B cell (primary cell): ENCODE results near the gene SURF6. TPM values are rescaled to one million over a fixed set of nuclear protein-coding genes. Genes with fewer than 3 reads are reported as not detected.

ENCODE experiments used
- ATAC-seq: fragments of 200-7000 bp; cut with Tn5 transposase; one replicate; pipeline ENCODE4 v1.10.0; 2021; ENCODE audit warnings: low read depth, mild to moderate bottlenecking, moderate number of reproducible peaks, moderate library complexity
- CTCF ChIA-PET: fragments of 350-600 bp; sonication (Branson Sonifier 250); formaldehyde crosslinking; loops from one replicate; lab custom pipeline; 2021; ENCODE audit warnings: antibody characterized with exemption, inconsistent platforms; lab: Charles Lee
- POLR2A ChIA-PET: fragments of 350-600 bp; sonication (Branson Sonifier 250); formaldehyde crosslinking; loops from one replicate; lab custom pipeline; 2021; ENCODE audit warnings: antibody characterized with exemption; lab: Charles Lee
- DNase-seq: peaks from one replicate; pipeline ENCODE4 v3.0.0; 2013
- H2AFZ ChIP-seq: 2 replicates; pipeline ENCODE4 v1.6.1; 2012; ENCODE audit warnings: mild to moderate bottlenecking, low read depth, low read length; ENCODE audit not compliant: insufficient read depth, poor library complexity, severe bottlenecking
- H3K27ac ChIP-seq, 2 donors: 1 replicate in 1 of 2; 2 replicates in 1 of 2; pipeline ENCODE4 v1.5.1; 2012 to 2013; ENCODE audit warnings: low read length in 2 of 2, mild to moderate bottlenecking in 2 of 2, moderate library complexity in 1 of 2
- H3K27me3 ChIP-seq, 4 experiments: fragments of 200-600 bp in 1 of 4; sonication (generic) in 1 of 4; replicated peaks in 1 of 4; 1 replicate in 2 of 4; 2 replicates in 2 of 4; pipeline versions ENCODE4 v1.6.1 to v1.7.0; 2013 to 2016; ENCODE audit warnings: low read length in 3 of 4, mild to moderate bottlenecking in 2 of 4, mixed read lengths in 1 of 4, moderate library complexity in 1 of 4; ENCODE audit not compliant: insufficient read depth in 4 of 4, control insufficient read depth in 3 of 4; ENCODE audit errors: control extremely low read depth in 1 of 4
- H3K36me3 ChIP-seq, 2 experiments: replicated peaks in 1 of 2; 1 replicate in 1 of 2; 2 replicates in 1 of 2; pipeline versions ENCODE4 v1.6.1 to v1.7.1; 2013; ENCODE audit warnings: low read length in 1 of 2; ENCODE audit not compliant: insufficient read depth in 2 of 2, control insufficient read depth in 1 of 2; ENCODE audit errors: control extremely low read depth in 1 of 2, extremely low read depth in 1 of 2
- H3K4me1 ChIP-seq, 2 donors: fragments of 200-600 bp in 1 of 2; sonication (generic) in 1 of 2; 1 replicate in 1 of 2; 2 replicates in 1 of 2; pipeline versions ENCODE4 v1.5.1 to v1.6.1; 2013 to 2017; ENCODE audit warnings: low read length in 2 of 2; ENCODE audit not compliant: control insufficient read depth in 2 of 2, insufficient read depth in 2 of 2
- H3K4me2 ChIP-seq: replicated peaks from 2 replicates; pipeline ENCODE3; 2012; ENCODE audit warnings: mild to moderate bottlenecking, low read depth, low read length; ENCODE audit not compliant: poor library complexity, severe bottlenecking
- H3K4me3 ChIP-seq, 5 experiments: fragments of 200-600 bp in 1 of 5; sonication (generic) in 1 of 5; 1 replicate in 3 of 5; 2 replicates in 2 of 5; pipeline versions ENCODE4 v1.5.1 to v1.7.0; 2011 to 2016; ENCODE audit warnings: low read length in 4 of 5, mild to moderate bottlenecking in 4 of 5, low read depth in 2 of 5, control low read depth in 1 of 5, moderate library complexity in 1 of 5; ENCODE audit not compliant: insufficient read depth in 1 of 5; ENCODE audit errors: control extremely low read depth in 1 of 5, extremely low read depth in 1 of 5
- H3K79me2 ChIP-seq: fragments of 200-600 bp; sonication (generic); one replicate; pipeline ENCODE4 v1.6.0; 2016; ENCODE audit warnings: low read length; ENCODE audit not compliant: control insufficient read depth, insufficient read depth
- H3K9ac ChIP-seq: fragments of 200-600 bp; sonication (generic); 2 replicates; pipeline ENCODE4 v1.6.1; 2017; ENCODE audit warnings: mild to moderate bottlenecking, low read length, moderate library complexity
- H3K9me3 ChIP-seq, 3 donors: one replicate each; pipeline versions ENCODE4 v1.6.1 to v1.7.1; 2013; ENCODE audit warnings: low read length in 2 of 3; ENCODE audit not compliant: control insufficient read depth in 2 of 3, insufficient read depth in 1 of 3; ENCODE audit errors: control extremely low read depth in 1 of 3
- H4K20me1 ChIP-seq: 2 replicates; pipeline ENCODE4 v1.6.0; 2012; ENCODE audit warnings: mild to moderate bottlenecking, low read length; ENCODE audit not compliant: insufficient read depth, control insufficient read depth, poor library complexity, severe bottlenecking
- H3K27ac Mint-ChIP-seq: one replicate; pipeline ENCODE4 v1.8.0; 2021; ENCODE audit warnings: mixed read lengths
- H3K27me3 Mint-ChIP-seq: one replicate; pipeline ENCODE4 v1.8.0; 2021; ENCODE audit warnings: mixed read lengths
- H3K4me1 Mint-ChIP-seq: one replicate; pipeline ENCODE4 v1.8.0; 2021; ENCODE audit warnings: mixed read lengths
- H3K4me3 Mint-ChIP-seq: one replicate; pipeline ENCODE4 v1.8.0; 2021; ENCODE audit warnings: mixed read lengths
- H3K9me3 Mint-ChIP-seq: one replicate; pipeline ENCODE4 v1.8.0; 2022; ENCODE audit warnings: mixed read lengths; ENCODE audit not compliant: insufficient read depth
- EZH2 ChIP-seq: IDR thresholded peaks from 2 replicates; pipeline ENCODE4 v1.6.1; 2012; ENCODE audit warnings: borderline replicate concordance, low read depth, mild to moderate bottlenecking, moderate library complexity, low read length; ENCODE audit not compliant: insufficient read depth, poor library complexity, severe bottlenecking
- WGBS: methylation state at CpG from one replicate; pipeline ENCODE4 v1.1.5; 2013; ENCODE audit warnings: missing lambda C conversion rate; ENCODE audit not compliant: insufficient coverage; 5-methylcytosine and 5-hydroxymethylcytosine counted together
- intact Hi-C: fragments of 100-400 bp; cut with micrococcal nuclease; formaldehyde crosslinking; loops from one replicate; pipeline ENCODE4 v1.10.0; 2022
- polyA plus RNA-seq: library from polyadenylated mRNA; depleted of rRNA; stranded (reverse); fragments of >200 nt; gene quantifications from 2 replicates; pipeline ENCODE4 v1.2.3, GENCODE V29; 2012
- total RNA-seq, 2 donors: library from RNA; stranded (reverse); fragments of 120-200 nt in 1 of 2; gene quantifications; 1 replicate in 1 of 2; 2 replicates in 1 of 2; pipeline versions ENCODE4 v1.2.3 to v1.2.4, GENCODE V29; 2013 to 2022
- TF ChIP-seq, protein P1 (sequence below): fragments of 200-600 bp; IDR thresholded peaks from one replicate; pipeline ENCODE4 v1.8.0; 2022; ENCODE audit warnings: antibody characterized with exemption, mild to moderate bottlenecking

The SURF6 gene
- total and polyA plus RNA-seq, 2 donors (not counting 1 experiment from before 2014, with no cell fraction given), result 14.7 to 25.9 TPM

DNA sequence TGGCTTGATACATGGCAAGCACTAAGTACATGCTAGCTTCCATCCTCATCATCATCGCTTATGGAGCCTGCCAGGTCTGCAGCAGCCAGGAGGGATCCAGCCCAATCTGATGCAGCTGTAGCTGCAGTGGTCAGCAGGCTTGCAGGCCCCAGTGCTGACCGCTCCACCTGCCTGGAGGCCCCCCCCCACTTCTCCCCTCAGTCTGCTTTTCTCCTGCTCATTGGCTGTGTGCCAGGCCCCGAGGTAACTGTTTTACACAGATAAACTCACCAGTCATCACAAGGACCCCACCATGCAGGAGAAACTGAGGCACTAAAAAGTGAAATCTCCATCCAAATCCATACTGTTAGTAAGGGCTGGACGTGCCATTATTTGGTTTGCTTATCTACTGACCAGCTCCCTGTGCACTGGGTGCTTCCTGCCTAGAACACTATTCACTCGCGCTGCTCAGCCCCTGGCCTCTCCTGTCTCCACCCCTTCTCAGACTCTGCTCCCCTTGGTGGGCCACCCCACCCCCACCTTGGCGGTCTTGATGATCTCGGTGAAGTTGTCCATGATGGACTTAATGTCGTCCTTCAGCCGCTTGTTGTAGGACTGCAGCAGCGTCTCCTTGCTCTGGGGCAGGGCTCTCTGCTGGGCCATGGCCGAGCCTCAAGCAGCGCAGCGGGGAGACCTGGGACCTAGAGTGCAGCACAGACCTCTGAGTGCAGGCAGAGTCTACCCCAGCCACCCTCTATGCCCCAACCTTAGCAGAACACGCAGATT, 10.2 kb upstream of the SURF6 start:
- Histone ChIP-seq H3K27ac (peak overlapping the region in 1 of 2 donors; percentile 90), H3K4me1 (peaks cover 30 to 43% of the 10 kb centered on the region in 2 donors), H3K4me3 (peak overlapping the region in 4 of 5 experiments; percentile 92 to 96 (median 93)), H3K36me3 (peaks cover 0 to 65% of the 10 kb centered on the region in 2 experiments), H3K9me3 (no peaks in the 10 kb centered on the region), H4K20me1 (peaks cover 27% of the 10 kb centered on the region), H3K4me2 (peak overlapping the region; percentile 93), H3K79me2 (peaks cover 41% of the 10 kb centered on the region), H2AFZ (no peak overlapping the region), H3K9ac (peak overlapping the region; percentile 93), H3K27me3 (no peaks in the 10 kb centered on the region)
- TF ChIP-seq EZH2, result no peak
- TF ChIP-seq, protein P1, sequence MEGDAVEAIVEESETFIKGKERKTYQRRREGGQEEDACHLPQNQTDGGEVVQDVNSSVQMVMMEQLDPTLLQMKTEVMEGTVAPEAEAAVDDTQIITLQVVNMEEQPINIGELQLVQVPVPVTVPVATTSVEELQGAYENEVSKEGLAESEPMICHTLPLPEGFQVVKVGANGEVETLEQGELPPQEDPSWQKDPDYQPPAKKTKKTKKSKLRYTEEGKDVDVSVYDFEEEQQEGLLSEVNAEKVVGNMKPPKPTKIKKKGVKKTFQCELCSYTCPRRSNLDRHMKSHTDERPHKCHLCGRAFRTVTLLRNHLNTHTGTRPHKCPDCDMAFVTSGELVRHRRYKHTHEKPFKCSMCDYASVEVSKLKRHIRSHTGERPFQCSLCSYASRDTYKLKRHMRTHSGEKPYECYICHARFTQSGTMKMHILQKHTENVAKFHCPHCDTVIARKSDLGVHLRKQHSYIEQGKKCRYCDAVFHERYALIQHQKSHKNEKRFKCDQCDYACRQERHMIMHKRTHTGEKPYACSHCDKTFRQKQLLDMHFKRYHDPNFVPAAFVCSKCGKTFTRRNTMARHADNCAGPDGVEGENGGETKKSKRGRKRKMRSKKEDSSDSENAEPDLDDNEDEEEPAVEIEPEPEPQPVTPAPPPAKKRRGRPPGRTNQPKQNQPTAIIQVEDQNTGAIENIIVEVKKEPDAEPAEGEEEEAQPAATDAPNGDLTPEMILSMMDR, result no peak
- Mint-ChIP-seq H3K9me3 (no peaks in the 10 kb centered on the region), H3K4me1 (peaks cover 46% of the 10 kb centered on the region), H3K27ac (peak overlapping the region; percentile 83), H3K27me3 (no peaks in the 10 kb centered on the region), H3K4me3 (peak overlapping the region; percentile 97)
- intact Hi-C loops, result loop anchor here (5.0 kb wide), 1 partner anchor 131 kb away; the partner anchor contains the start of gene SLC2A6
- POLR2A ChIA-PET, result no interaction called here
- CTCF ChIA-PET, result interaction anchor here (0.5 kb wide), 1 partner anchor 9 kb away, joined by 4 read pairs; no protein-coding TSS in a partner anchor
- ATAC-seq (no peak), DNase-seq (no peak)
- 87% methylated on average over 15 of the region's 15 CpGs for WGBS

DNA sequence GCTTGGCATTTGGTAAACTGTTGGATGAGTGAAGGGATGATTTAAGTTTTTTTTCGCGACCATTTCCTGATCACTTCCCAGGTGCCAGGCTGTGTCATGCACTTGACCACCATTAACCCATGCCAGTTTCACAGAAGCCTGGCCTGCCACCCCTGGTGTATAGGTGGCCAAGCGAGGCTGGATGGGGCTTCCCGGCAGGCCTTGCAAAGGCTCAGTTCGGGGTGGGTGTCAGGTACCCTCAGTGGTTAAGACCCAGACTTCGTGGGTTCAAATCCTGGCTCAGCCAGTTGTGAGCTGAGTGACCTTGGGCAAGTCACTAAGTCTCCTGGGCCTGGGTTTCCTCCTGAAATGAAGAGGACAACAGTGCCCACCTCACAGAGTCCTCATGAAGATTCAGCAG, 9.6 kb upstream of the SURF6 start:
- Mint-ChIP-seq H3K4me3 (peak overlapping the region; percentile 34), H3K4me1 (peaks cover 52% of the 10 kb centered on the region), H3K9me3 (no peaks in the 10 kb centered on the region), H3K27ac (no peak overlapping the region), H3K27me3 (no peaks in the 10 kb centered on the region)
- H3K4me1 ChIP-seq, result peaks cover 36 to 50% of the 10 kb centered on the region in 2 donors
- CTCF ChIA-PET, result interaction anchor here (0.5 kb wide), 1 partner anchor 10 kb away, joined by 4 read pairs; no protein-coding TSS in a partner anchor
- H4K20me1 ChIP-seq, result peaks cover 27% of the 10 kb centered on the region
- H3K9ac ChIP-seq, result no peak overlapping the region
- 100% methylated on average over 5 of the region's 6 CpGs for WGBS
- intact Hi-C loops, result loop anchor here (5.0 kb wide), 1 partner anchor 132 kb away; the partner anchor contains the start of gene SLC2A6
- no peaks in the 10 kb centered on the region for H3K9me3 ChIP-seq
- H3K27me3 ChIP-seq, result no peaks in the 10 kb centered on the region
- no peak for ATAC-seq
- H3K4me2 ChIP-seq, result no peak overlapping the region
- no peak for DNase-seq
- H2AFZ ChIP-seq, result no peak overlapping the region
- TF ChIP-seq, protein P1, result no peak
- no peak for TF ChIP-seq EZH2
- peaks cover 41% of the 10 kb centered on the region for H3K79me2 ChIP-seq
- peaks cover 0 to 62% of the 10 kb centered on the region in 2 experiments for H3K36me3 ChIP-seq
- no peak overlapping the region for H3K4me3 ChIP-seq
- POLR2A ChIA-PET, result no interaction called here
- no peak overlapping the region for H3K27ac ChIP-seq
